Astrocyte of the spinal cord (primary cell): ENCODE measurements around the gene ZNF79.

Experiments
- DNase-seq: peaks from one replicate; pipeline ENCODE4 v3.0.0; 2011; ENCODE audit warnings: low read depth, low spot score
- H3K4me3 ChIP-seq: 2 replicates; pipeline ENCODE4 v1.5.1; 2011; ENCODE audit warnings: low read depth, mild to moderate bottlenecking, low read length, moderate library complexity
- CTCF ChIP-seq: IDR thresholded peaks from 2 replicates; pipeline ENCODE4 v1.5.1; 2012; ENCODE audit warnings: low read depth, mild to moderate bottlenecking, low read length, inconsistent platforms
- in situ Hi-C: cut with HindIII; loops from 2 replicates; pipeline ENCODE4 v1.10.0; 2017; ENCODE audit warnings: low sequenced_read_pairs

The ZNF79 gene

GRCh38 chr9:127392166-127392565 lies 32.0 kb upstream of the ZNF79 start:
- DNase-seq, result no peak
- in situ Hi-C loops, result no loop called here
- H3K4me3 ChIP-seq, result no peak overlapping the region
- TF ChIP-seq CTCF, result no peak

- no peak for DNase-seq
- no peak overlapping the region for H3K4me3 ChIP-seq
- TF ChIP-seq CTCF, result no peak
- in situ Hi-C loops, result no loop called here
Observed at GRCh38 chr9:127392976-127393375, 31.2 kb upstream of the ZNF79 start.

- in situ Hi-C loops, result no loop called here
- peak; percentile 31 for DNase-seq
- TF ChIP-seq CTCF, result peak; percentile 26
- no peak overlapping the region for H3K4me3 ChIP-seq
Observed at GRCh38 chr9:127393645-127394044, 30.5 kb upstream of the ZNF79 start.

GRCh38 chr9:127395497-127396252 lies 28.5 kb upstream of the ZNF79 start:
- in situ Hi-C loops, result no loop called here
- no peak overlapping the region for H3K4me3 ChIP-seq
- TF ChIP-seq CTCF, result no peak
- no peak for DNase-seq

- TF ChIP-seq CTCF, result no peak
- in situ Hi-C loops, result no loop called here
- peak overlapping the region; percentile 43 for H3K4me3 ChIP-seq
- DNase-seq, result no peak
Observed at GRCh38 chr9:127396253-127396807, 27.9 kb upstream of the ZNF79 start.

- in situ Hi-C loops, result no loop called here
- TF ChIP-seq CTCF, result peak; percentile 6
- peak; percentile 100 for DNase-seq
- H3K4me3 ChIP-seq, result peak within 1 kb of the TSS; percentile 57
Observed at GRCh38 chr9:127396808-127397645, 27.2 kb upstream of the ZNF79 start, which contains the start of gene SLC2A8. Gene SLC2A8 (plus strand): TSS chr9:127397169. CDS start chr9:127397231, 62 bp downstream.
